HEK293T (cell line): ENCODE measurements around the gene ISM1.

Experiments used
- CTCF ChIA-PET: fragments of 350-600 bp; formaldehyde crosslinking; extraction: SDS; loops from one replicate; lab custom pipeline; 2021; ENCODE audit warnings: antibody characterized with exemption, inconsistent platforms; lab: Yijun Ruan, JAX
- POLR2A ChIA-PET: fragments of 350-600 bp; formaldehyde crosslinking; extraction: SDS; loops from one replicate; lab custom pipeline; 2020; ENCODE audit warnings: antibody characterized with exemption, inconsistent platforms; lab: Yijun Ruan, JAX
- DNase-seq: peaks from one replicate; pipeline ENCODE4 v3.0.0; 2012; ENCODE audit warnings: mixed read lengths; ENCODE audit errors: extremely low spot score
- ARNT ChIP-seq: fragments of 450-650 bp; IDR thresholded peaks from 2 replicates; pipeline ENCODE4 v1.6.1; 2017; ENCODE audit warnings: mild to moderate bottlenecking
- BHLHE40 ChIP-seq: fragments of 450-650 bp; IDR thresholded peaks from 2 replicates; pipeline ENCODE4 v1.6.1; 2016; ENCODE audit warnings: mild to moderate bottlenecking, moderate library complexity, borderline replicate concordance
- CTBP1 ChIP-seq: fragments of 450-650 bp; IDR thresholded peaks from 2 replicates; pipeline ENCODE4 v1.6.1; 2016; ENCODE audit warnings: borderline replicate concordance
- ELF4 ChIP-seq: fragments of 450-650 bp; IDR thresholded peaks from 2 replicates; pipeline ENCODE4 v1.6.1; 2017; ENCODE audit warnings: antibody characterized with exemption
- FOXA1 ChIP-seq: fragments of 450-650 bp; IDR thresholded peaks from 2 replicates; pipeline ENCODE4 v1.6.1; 2016; ENCODE audit warnings: mild to moderate bottlenecking
- FOXK2 ChIP-seq: fragments of 450-650 bp; IDR thresholded peaks from 2 replicates; pipeline ENCODE4 v1.6.1; 2016; ENCODE audit warnings: mild to moderate bottlenecking
- FOXM1 ChIP-seq: fragments of 450-650 bp; IDR thresholded peaks from 2 replicates; pipeline ENCODE4 v1.6.1; 2017; ENCODE audit warnings: mild to moderate bottlenecking, borderline replicate concordance
- HDGF ChIP-seq: fragments of 450-650 bp; IDR thresholded peaks from 2 replicates; pipeline ENCODE4 v1.6.1; 2017; ENCODE audit warnings: antibody characterized with exemption, borderline replicate concordance
- L3MBTL2 ChIP-seq: fragments of 450-650 bp; conservative IDR thresholded peaks from 2 replicates; pipeline ENCODE4 v1.6.1; 2016; ENCODE audit warnings: mild to moderate bottlenecking
- LEF1 ChIP-seq: fragments of 450-650 bp; IDR thresholded peaks from 2 replicates; pipeline ENCODE4 v1.6.1; 2017; ENCODE audit warnings: mild to moderate bottlenecking, borderline replicate concordance
- NFRKB ChIP-seq: fragments of 450-650 bp; IDR thresholded peaks from 2 replicates; pipeline ENCODE4 v1.6.1; 2016; ENCODE audit warnings: mild to moderate bottlenecking, moderate library complexity
- SP1 ChIP-seq: fragments of 450-650 bp; IDR thresholded peaks from 2 replicates; pipeline ENCODE4 v1.6.1; 2017
- SUZ12 ChIP-seq: fragments of 450-650 bp; IDR thresholded peaks from 2 replicates; pipeline ENCODE4 v1.6.1; 2016; ENCODE audit warnings: mild to moderate bottlenecking
- TARDBP ChIP-seq: fragments of 450-650 bp; IDR thresholded peaks from 2 replicates; pipeline ENCODE4 v1.6.1; 2016
- ZNF384 ChIP-seq: fragments of 450-650 bp; IDR thresholded peaks from 2 replicates; pipeline ENCODE4 v1.6.1; 2016
- TF ChIP-seq, protein P1 (sequence below): fragments of 450-650 bp; IDR thresholded peaks from 2 replicates; pipeline ENCODE4 v1.6.1; 2016

The ISM1 gene

DNA sequence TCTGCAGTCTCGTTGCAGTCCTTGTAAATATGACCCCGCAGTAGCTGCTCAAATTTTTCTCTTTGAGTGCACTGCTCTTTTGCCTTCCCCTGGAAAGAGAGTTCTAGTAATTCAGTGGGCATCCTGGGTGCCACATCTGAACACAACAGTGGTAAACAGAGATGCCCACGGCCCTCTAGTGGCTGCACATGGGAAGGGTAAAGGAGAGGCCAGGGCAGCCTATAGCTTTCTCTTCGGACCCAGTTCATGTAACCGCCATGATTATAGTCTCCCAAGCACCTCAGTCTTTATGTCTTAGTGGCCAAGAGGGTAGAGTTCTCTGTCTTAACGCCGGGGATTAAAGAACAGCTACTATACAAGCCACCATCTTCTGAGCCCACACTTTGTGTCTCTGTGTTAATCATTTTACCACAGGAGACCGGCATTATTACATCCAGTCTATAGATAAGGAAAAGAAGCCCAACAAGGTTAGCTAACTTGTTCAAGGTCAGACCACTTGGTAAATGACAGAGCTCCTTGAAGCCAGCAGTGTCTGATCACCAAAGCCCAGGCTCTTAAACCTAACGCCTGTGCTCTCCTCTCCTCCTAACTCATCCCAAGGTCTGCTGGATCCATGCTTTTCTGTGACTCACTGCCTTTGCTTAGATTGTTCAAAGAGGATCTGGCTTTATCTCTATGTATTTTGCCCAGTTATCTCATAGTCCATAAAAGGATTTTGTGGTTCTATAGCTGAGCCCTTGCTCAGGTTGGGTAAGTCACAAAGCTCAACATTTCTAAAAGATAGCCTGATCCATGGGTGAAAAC, 81.8 kb downstream of the ISM1 start:
- ChIA-PET POLR2A (interaction anchor here (0.6 kb wide), 1 partner anchor 482 kb away, joined by 3 read pairs; the partner anchor contains the start of genes ESF1 and NDUFAF5), CTCF (interaction anchor here (0.7 to 1.5 kb wide), 8 partner anchors 13 to 244 kb away, joined by 3 to 7 read pairs (median 3); no protein-coding TSS in a partner anchor)

DNA sequence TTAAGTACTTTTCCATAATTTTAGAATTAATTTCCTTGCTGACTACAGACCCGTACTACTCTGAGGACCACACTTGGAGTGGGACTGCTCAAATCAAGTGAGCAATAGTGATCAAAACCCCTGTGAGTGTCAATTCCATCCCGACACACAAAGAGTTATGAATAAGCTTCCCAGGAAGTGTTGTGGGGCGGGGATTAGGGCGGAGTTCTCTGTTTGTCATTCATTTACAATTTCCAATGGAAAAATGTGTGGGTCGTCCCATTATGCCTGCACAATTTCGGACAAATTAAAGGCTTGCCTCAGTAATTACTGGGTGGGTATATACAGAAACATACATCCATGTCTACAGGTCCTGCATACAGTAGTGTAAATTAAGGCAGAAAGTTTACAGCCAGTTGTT, 84.2 kb downstream of the ISM1 start:
- ChIA-PET POLR2A (no interaction called here), CTCF (no interaction called here)
- TF ChIP-seq FOXK2 (no peak), SUZ12 (no peak), TARDBP (no peak), FOXA1 (no peak), BHLHE40 (no peak), FOXM1 (no peak), ZNF384 (no peak), ELF4 (no peak), SP1 (no peak), L3MBTL2 (no peak), ARNT (no peak), HDGF (no peak), LEF1 (no peak)
- TF ChIP-seq, protein P1, sequence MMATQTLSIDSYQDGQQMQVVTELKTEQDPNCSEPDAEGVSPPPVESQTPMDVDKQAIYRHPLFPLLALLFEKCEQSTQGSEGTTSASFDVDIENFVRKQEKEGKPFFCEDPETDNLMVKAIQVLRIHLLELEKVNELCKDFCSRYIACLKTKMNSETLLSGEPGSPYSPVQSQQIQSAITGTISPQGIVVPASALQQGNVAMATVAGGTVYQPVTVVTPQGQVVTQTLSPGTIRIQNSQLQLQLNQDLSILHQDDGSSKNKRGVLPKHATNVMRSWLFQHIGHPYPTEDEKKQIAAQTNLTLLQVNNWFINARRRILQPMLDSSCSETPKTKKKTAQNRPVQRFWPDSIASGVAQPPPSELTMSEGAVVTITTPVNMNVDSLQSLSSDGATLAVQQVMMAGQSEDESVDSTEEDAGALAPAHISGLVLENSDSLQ = no peak
- no peak for DNase-seq

More for the DNA sequence above, 81.8 kb downstream of the ISM1 start:
- peak; percentile 36 for DNase-seq
- TF ChIP-seq NFRKB = no peak
- TF ChIP-seq TARDBP = no peak
- TF ChIP-seq FOXA1 = no peak
- TF ChIP-seq BHLHE40 = no peak
- TF ChIP-seq SUZ12 = no peak
- TF ChIP-seq ARNT = no peak
- TF ChIP-seq SP1 = no peak
- no peak for TF ChIP-seq ELF4
- TF ChIP-seq, protein P1 = no peak
- TF ChIP-seq FOXM1 = no peak
- no peak for TF ChIP-seq CTBP1

DNA sequence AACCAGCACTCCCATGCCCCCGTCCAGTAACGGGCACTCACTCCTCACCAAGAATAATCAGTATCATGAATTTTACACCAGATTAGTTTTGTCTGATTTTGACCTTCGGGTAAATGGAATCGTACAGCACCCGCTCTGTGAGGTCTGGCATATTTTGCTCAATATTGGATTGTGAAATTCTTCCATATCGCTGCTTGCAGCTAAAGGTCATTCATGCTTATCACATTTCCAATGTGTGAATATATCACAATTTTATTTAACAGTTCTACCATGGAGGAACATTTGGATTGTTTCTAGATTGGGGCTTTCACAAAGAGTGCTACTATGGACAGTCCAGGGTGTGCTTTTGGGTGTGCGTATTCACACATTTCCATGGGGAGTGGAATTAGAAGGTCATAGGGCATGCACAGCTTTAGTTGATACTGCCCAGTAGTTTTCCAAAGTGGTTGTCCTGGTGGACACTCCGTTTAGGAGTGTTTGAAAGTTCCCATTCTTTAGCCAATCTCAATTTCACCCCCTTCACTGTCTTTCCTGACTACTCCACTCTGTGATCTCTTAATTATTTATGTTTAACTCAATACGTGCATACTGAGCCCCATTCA, 86.6 kb downstream of the ISM1 start:
- ChIA-PET CTCF (no interaction called here), POLR2A (no interaction called here)
- no peak for DNase-seq
- TF ChIP-seq BHLHE40 (no peak), ELF4 (no peak), ZNF384 (no peak), CTBP1 (no peak), FOXA1 (no peak), TARDBP (no peak), ARNT (no peak), NFRKB (no peak), FOXK2 (no peak), SUZ12 (no peak), L3MBTL2 (no peak), SP1 (no peak), FOXM1 (no peak), HDGF (no peak), LEF1 (no peak)
- TF ChIP-seq, protein P1 = no peak

DNA sequence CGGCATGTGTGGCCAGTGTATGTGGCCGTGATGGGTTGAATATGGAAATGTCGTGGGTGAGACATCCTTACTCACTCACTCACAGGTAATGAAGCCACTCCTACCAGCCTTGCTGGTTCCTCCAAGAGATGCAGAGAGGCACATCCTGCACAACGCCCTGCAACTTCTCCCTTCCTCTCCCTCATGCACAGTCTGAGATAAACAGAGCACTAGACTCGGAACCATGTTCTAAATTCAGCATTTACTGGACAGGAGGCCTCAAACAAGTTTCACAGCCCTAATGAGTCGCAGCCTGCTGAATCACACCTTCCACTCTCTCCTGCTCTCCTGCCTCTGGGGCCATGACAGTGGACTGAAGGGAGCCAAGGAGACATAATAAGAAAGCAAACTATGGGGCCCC, 91.2 kb downstream of the ISM1 start:
- POLR2A ChIA-PET = no interaction called here
- TF ChIP-seq SP1 = no peak
- TF ChIP-seq FOXK2 = no peak
- no peak for DNase-seq
- CTCF ChIA-PET = no interaction called here

DNA sequence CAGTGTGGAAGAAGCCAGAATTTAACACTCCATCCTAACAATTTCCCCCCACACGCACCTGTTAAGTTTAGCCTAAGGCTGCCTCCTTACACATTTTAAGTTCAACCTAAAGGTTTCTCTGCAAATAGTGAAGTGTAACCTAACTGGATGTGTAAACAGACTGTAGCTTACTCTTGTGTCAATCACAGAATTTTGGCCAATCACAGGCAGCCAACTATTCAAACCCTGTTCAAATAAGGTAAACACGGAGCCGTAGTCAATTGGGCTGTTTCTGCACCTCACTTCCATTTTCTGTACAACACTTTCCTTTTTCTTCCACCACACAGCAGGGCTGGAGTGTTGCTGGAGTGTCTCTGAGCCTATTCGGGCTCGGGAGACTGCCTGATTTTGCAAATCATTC, 92.1 kb downstream of the ISM1 start:
- DNase-seq = no peak
- TF ChIP-seq LEF1 (no peak), HDGF (no peak), ELF4 (no peak), ARNT (no peak), ZNF384 (no peak), FOXM1 (no peak), NFRKB (no peak), CTBP1 (no peak), FOXK2 (no peak), SUZ12 (no peak), L3MBTL2 (no peak), FOXA1 (no peak), BHLHE40 (no peak), SP1 (no peak), TARDBP (no peak)
- TF ChIP-seq, protein P1 = no peak
- POLR2A ChIA-PET = no interaction called here
- CTCF ChIA-PET = no interaction called here
